Measurements from ENCODE around the gene RAB3GAP2.
"Not testable (repeated sequence)": the region's sequence is repeated elsewhere in the genome, so short reads cannot be mapped to it uniquely, and the experiment has no call there.

RAB3GAP2 gene

GRCh38 chr1:220239966-220240365 lies 32.3 kb downstream of the RAB3GAP2 start:
- DNase-seq (ENCODE audit: low read depth): no peak

DNA sequence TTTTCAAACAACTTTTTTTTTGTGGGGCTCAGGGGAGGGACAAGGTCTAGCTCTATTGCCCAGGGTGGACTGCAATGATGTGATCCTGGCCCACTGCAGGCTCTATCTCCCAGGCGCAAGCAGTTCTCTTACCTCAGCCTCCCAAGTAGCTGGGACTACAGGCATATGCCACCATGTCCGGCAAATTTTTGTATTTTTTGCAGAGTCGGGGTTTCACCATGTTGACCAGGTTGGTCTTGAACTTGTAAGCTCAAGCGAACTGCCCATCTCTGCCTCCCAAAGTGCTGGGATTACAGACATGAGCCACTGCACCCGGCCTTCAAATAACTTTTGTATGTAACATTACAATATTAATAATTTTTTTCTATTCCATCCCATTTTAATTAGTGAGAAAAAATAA lies 33.0 kb downstream of the RAB3GAP2 start:
- no peak for DNase-seq (ENCODE audit: low read depth)

GRCh38 chr1:220236278-220236677 lies 36.0 kb downstream of the RAB3GAP2 start:
- not testable (repeated sequence) for DNase-seq (ENCODE audit: low read depth)

DNA sequence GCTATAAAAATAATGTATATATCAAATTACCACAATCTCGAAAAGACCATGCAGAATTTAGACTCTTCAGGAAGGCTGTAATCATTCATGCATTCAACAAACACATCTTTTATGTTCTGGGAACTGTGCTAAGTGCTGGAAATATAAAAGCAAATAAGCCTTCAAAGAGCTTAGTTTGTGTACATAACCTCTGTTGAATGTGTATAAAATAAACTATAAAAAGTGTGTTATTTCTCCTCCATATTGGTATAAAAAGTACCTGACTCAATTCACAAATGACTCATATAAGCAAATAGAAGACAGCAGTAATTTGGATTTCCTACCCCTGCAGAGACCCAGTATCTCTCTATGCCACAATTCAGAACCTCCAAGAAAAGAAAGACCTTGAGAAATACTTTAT lies 36.8 kb downstream of the RAB3GAP2 start:
- DNase-seq (ENCODE audit: low read depth): no peak

DNA sequence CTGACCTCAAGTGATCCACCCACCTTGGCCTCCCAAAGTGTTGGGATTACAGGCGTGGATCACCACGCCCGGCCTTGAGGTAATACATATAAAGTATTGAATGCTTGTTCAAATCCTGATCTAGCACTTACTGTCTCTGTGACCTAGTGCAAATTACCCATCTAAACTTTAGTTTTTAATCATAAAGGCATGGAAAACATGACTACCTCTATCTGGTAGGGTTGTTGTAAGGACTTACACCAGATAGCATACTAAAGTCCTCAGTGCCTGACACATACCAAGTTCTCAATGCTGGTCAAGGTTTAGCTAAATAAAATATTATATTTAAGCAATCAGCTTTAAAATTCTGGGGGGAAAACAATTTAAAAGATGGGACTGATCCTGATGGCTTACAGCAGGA lies 38.3 kb downstream of the RAB3GAP2 start:
- DNase-seq (ENCODE audit: low read depth): no peak

DNA sequence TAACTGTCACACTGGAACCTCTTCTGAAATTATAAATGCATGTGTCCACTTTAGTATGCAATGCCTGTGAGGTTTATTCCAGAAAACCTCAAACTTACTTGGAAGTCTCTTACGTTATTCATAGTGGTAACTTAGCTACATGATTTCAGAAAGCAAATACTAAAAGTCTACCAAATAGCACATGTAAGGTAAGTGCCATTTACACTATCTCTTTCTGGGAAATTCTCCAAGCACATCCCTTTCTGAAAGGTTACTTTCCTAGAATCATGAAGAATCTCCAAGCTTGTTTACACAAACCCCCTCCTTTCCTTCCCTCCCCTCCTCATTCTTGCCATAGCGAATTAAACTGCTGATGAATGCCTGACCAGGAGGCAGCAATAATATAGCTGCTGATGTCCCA lies 42.5 kb downstream of the RAB3GAP2 start:
- DNase-seq (ENCODE audit: low read depth): no peak

DNA sequence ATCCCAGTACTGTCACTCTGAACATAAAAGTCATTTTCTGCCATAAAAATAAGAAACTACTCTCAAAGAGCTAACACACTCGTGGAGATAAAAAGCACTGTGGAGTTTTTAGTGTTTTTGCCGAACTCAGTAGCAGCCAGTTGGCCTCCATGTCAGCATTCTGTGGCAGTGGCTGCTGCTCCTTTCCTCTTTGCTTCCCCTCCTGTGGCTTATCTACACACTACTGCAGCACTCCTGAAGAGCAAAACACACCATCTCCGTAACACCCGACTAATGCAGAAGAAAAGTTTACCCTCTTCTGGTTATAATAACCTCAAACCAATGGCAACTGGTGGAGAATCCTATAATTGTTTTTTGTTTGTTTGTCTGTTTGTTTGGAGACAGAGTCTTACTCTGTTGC lies 44.9 kb downstream of the RAB3GAP2 start:
- no peak for DNase-seq (ENCODE audit: low read depth)

DNA sequence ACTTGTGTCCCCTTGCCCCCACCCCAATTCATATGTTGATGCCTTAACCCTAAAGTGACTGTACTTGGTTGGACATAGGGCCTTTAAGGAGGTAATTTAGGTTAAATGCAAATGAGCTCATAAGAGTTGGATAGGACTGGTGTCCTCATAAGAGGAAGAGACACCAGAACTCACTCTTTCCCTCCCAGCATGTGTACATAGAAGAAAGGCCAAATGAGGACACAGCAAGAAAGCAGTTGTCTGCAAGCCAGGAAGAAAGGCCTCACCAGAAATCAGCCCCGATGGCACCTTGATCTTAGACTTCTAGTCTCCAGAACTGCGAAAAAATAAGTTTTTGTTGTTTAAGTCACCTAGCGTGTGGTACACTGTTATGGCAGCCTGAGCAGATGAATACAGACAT lies 45.5 kb downstream of the RAB3GAP2 start:
- DNase-seq (ENCODE audit: low read depth): no peak

GRCh38 chr1:220225957-220226356 lies 46.3 kb downstream of the RAB3GAP2 start:
- DNase-seq (ENCODE audit: low read depth): no peak

DNA sequence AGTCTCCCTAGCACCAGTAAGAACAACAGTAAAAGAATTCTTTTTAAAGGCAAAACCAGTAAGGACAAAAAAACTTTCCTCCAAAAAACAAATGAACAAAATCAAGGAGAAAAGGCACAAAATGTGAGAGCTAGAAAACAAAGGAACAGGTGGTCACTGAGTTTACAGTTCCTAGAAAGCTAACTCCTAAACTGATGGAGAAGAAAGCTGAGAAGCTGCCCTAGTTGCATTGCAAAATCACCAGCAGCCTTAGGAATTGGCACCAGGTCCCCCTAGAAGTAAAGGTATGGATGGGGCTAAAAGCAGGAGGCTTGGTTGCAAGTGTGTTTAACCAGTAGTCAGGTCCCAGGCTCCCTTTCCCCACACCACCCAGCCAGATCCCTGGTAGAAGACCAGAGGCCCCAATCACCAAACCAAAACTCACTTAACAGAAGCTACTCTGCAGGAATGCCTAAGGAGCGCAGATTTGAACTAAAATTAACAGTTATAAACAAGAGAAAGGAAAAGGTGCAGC lies 47.6 kb downstream of the RAB3GAP2 start:
- DNase-seq (ENCODE audit: low read depth): no peak

GRCh38 chr1:220224033-220224432 lies 48.2 kb downstream of the RAB3GAP2 start:
- DNase-seq (ENCODE audit: low read depth): no peak

DNA sequence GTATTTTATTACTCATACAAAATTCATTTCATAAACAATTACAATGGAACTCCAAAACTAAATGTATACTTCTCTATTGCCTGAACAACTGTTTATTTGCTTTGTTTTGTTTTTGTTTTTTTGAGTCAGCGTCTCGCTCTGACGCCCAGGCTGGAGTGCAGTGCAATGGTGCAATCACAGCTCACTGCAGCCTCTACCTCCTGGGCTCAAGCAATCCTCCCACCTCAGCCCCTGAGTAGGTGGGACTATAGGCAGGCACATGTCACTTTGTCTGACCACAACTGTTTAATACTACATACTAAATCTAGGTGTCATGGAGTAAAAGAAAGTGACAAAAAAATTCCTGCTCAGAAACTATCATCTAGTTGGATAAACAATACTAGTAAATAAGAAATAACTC lies 49.3 kb downstream of the RAB3GAP2 start:
- DNase-seq (ENCODE audit: low read depth): no peak

DNA sequence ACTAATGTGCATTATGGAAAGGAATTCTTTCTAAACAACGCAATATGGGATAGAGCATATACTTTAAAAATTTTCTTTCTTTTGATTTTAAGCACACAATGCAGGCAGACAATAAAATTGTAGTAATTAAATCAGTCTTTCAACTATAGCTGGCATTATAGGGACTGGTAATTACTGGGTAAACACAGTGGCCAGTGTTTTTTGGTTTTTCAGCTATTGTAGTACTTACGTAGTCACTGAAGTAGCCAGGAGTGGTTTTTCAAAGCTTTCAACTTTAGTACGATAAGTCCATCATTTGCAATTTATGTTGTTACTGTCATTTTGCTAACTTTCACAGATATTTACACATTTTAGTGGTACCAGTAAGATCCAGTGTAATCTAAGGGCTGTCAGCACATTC lies 50.6 kb downstream of the RAB3GAP2 start:
- no peak for DNase-seq (ENCODE audit: low read depth)

DNA sequence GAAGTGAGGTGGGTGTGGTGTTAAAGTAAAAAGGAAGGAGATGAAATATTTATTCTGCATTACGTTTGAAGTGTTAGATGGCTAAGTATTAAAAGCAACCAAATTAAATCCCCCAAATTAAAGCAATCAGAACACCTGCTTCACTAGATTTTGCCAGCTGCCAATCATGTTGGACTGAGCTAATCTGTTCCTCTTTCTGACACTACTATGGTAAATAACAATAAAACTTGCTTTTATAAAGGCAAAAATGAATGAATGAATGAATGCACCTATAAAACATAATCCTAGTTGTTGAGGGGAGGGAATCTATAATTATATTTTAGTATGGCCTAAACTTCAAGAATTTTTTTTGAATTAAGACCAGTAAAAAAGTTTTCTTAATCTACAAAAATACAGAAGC lies 51.0 kb downstream of the RAB3GAP2 start:
- DNase-seq (ENCODE audit: low read depth): no peak

DNA sequence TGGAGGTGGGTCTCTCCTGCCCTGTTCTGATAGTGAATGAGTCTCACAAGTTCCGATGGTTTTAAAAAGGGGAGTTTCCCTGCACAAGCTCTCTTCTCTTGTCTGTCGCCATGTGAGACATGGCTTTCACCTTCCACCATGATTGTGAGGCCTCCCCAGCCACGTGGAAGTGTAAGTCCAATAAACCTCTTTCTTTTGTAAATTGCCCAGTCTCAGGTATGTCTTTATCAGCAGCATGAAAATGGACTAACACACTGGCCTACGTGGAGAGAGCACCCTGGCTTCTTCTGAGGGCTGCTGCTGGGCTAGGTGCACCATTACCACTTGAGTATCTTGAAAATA lies 51.6 kb downstream of the RAB3GAP2 start:
- DNase-seq (ENCODE audit: low read depth): not testable (repeated sequence)

DNA sequence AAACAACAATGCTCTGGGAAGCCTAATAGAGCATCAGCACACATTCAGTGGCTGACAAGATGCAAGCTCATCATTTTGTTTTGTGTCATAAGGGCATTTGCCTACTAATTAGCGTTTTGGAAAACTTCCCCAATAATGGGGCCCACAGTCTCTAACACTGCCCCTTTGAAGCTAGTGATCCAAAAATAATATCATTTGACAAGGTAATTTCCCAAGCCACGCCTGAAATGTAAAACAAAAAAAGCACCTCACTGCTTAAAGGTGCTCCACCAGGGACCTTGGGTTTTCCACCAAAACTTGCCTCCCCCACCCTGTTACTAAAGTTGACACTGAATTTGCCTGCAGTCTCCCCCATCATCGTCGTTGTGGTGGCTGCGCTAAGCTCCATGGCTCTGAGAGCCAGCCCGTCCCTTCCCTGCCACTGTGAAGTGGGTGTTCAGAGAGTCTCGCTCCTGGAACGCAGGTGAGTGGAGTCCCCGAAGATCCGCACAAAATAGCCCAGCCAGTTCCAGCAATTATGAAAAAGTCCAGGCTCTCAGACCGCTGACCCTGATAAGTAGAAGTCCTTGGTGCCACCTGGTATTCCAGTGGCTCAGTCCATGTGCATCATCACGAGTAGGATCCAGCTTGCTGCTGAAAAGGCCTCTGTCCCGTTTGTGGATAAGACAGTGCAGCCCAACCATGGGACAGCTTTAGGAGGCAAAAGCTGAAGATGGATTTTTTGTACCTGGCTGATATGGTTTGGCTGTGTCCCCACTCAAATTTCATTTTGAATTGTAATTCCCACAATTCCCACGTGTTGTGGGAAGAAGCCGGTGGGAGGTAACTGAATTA lies 52.2 kb downstream of the RAB3GAP2 start:
- no peak for DNase-seq (ENCODE audit: low read depth)

- DNase-seq (ENCODE audit: low read depth): no peak
Measured at GRCh38 chr1:220219136-220219442, 53.2 kb downstream of the RAB3GAP2 start.

GRCh38 chr1:220218397-220219135 lies 53.7 kb downstream of the RAB3GAP2 start:
- DNase-seq (ENCODE audit: low read depth): peak; percentile 11

DNA sequence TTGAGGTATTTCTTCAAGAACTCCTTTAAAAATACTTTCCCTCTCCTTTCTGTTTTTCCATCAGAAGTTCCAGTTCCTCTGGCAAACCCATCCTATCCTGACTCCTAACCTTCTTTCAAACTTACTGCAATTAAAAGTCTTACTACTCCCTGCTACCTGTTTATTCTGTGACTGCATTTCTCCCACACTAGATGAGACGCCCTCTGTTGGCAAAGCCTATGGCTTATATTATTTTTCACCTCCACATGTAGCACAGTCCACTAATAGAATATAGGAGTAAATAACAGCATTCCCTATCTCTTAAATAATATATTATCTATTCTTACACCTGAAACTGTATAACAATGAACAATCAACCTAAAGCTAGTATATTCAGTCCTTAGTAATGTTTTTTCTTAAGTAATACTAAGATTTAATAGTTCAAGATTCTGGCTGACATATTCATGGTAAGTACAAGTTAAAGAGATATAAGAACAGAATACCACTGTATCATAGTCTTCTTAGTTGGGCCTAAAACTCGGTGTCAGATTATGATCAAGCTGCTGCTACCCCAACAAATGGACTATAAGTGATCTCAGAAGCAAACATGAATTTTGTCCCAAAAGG lies 54.8 kb downstream of the RAB3GAP2 start:
- DNase-seq (ENCODE audit: low read depth): no peak

DNA sequence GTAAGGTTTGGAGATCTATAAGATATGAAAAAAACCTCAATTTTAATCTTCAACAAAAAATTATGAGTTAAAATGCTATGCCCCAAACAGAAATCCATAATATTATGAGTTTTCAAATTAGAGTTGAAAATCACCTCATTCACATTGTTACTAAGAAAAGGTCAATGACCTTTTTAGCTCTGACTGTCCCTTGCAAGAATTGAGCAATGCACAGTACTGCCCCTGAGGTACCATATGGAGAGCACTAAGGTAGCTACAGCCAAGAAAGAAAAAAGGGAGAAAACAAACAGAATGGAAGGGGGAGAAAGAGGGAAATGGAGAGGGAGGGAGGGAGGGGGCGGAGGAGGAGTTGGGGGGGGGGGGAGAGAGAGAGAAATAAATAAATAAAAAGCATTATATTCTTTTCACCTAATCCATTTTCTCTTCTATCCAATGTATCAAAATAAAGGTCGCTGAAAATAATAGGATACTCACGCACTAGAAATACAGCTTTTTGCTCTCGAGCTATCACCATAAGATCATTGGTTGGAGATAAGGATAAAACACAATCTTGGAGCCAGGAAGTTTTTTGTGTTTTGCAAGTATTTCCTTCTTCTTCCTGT lies 58.8 kb downstream of the RAB3GAP2 start:
- no peak for DNase-seq (ENCODE audit: low read depth)

GRCh38 chr1:220207411-220207810 lies 64.8 kb downstream of the RAB3GAP2 start:
- no peak for DNase-seq (ENCODE audit: low read depth)

- DNase-seq (ENCODE audit: low read depth): not testable (repeated sequence)
Measured at GRCh38 chr1:220204758-220205157, 67.5 kb downstream of the RAB3GAP2 start.

- DNase-seq (ENCODE audit: low read depth): no peak
Measured at GRCh38 chr1:220203816-220204215, 68.4 kb downstream of the RAB3GAP2 start.
